ENCODE measurements around the gene BCAS3.

The BCAS3 gene

GRCh38 chr17:61011251-61011650 lies 333.6 kb downstream of the BCAS3 start:
- no peak for DNase-seq
- Histone ChIP-seq H3K27me3 (no peaks in the 10 kb centered on the region), H3K4me3 (ENCODE audit: low read depth, low read length) (no peak overlapping the region), H3K36me3 (no peaks in the 10 kb centered on the region), H3K4me1 (peaks cover 9% of the 10 kb centered on the region), H3K9me3 (no peaks in the 10 kb centered on the region)
- no peak for TF ChIP-seq CTCF (IDR thresholded peaks at IDR 0.05; ENCODE audit: low read depth, low read length)

GRCh38 chr17:61015966-61016365 lies 338.3 kb downstream of the BCAS3 start:
- no peaks in the 10 kb centered on the region for H3K9me3 ChIP-seq
- peaks cover 14% of the 10 kb centered on the region for H3K4me1 ChIP-seq
- H3K27me3 ChIP-seq, result no peaks in the 10 kb centered on the region
- no peak for TF ChIP-seq CTCF (IDR thresholded peaks at IDR 0.05; ENCODE audit: low read depth, low read length)
- no peak overlapping the region for H3K4me3 ChIP-seq (ENCODE audit: low read depth, low read length)
- H3K36me3 ChIP-seq, result no peaks in the 10 kb centered on the region
- no peak for DNase-seq

- no peak for TF ChIP-seq CTCF (IDR thresholded peaks at IDR 0.05; ENCODE audit: low read depth, low read length)
- Histone ChIP-seq H3K4me3 (ENCODE audit: low read depth, low read length) (no peak overlapping the region), H3K27me3 (no peaks in the 10 kb centered on the region)
Observed at GRCh38 chr17:61017317-61018006, 339.8 kb downstream of the BCAS3 start.

GRCh38 chr17:61018938-61019337 lies 341.3 kb downstream of the BCAS3 start:
- H3K27me3 ChIP-seq, result no peaks in the 10 kb centered on the region
- TF ChIP-seq CTCF (IDR thresholded peaks at IDR 0.05; ENCODE audit: low read depth, low read length), result no peak
- H3K9me3 ChIP-seq, result no peaks in the 10 kb centered on the region
- no peaks in the 10 kb centered on the region for H3K36me3 ChIP-seq
- H3K4me1 ChIP-seq, result peaks cover 11% of the 10 kb centered on the region
- H3K4me3 ChIP-seq (ENCODE audit: low read depth, low read length), result no peak overlapping the region
- DNase-seq, result no peak

More at GRCh38 chr17:61017317-61018006, 339.8 kb downstream of the BCAS3 start:
- no peaks in the 10 kb centered on the region for H3K9me3 ChIP-seq
- DNase-seq, result no peak
- no peaks in the 10 kb centered on the region for H3K36me3 ChIP-seq
- H3K4me1 ChIP-seq, result peaks cover 14% of the 10 kb centered on the region

- Histone ChIP-seq H3K27me3 (no peaks in the 10 kb centered on the region), H3K4me1 (no peaks in the 10 kb centered on the region), H3K9me3 (no peaks in the 10 kb centered on the region; the same call in 1 of the 2 replicates), H3K4me3 (ENCODE audit: low read depth, low read length) (no peak overlapping the region), H3K36me3 (no peaks in the 10 kb centered on the region)
- no peak for DNase-seq
- TF ChIP-seq CTCF (IDR thresholded peaks at IDR 0.05; ENCODE audit: low read depth, low read length), result no peak
Observed at GRCh38 chr17:61023996-61024395, 346.3 kb downstream of the BCAS3 start.

GRCh38 chr17:61026818-61027217 lies 349.2 kb downstream of the BCAS3 start:
- TF ChIP-seq CTCF (IDR thresholded peaks at IDR 0.05; ENCODE audit: low read depth, low read length), result no peak
- Histone ChIP-seq H3K4me1 (no peaks in the 10 kb centered on the region), H3K9me3 (no peaks in the 10 kb centered on the region; the same call in 1 of the 2 replicates), H3K36me3 (no peaks in the 10 kb centered on the region), H3K27me3 (no peaks in the 10 kb centered on the region), H3K4me3 (ENCODE audit: low read depth, low read length) (no peak overlapping the region)
- no peak for DNase-seq
